ENCODE measurements around the gene A1BG.
A peak's percentile ranks its signal among the peaks of the same experiment; 100 is the strongest.

- TF ChIP-seq POLR2A (IDR thresholded peaks at IDR 0.05) (no peak), POLR2AphosphoS5 (IDR thresholded peaks at IDR 0.05) (peak; percentile 33 to 80 (median 71))
- TF ChIP-seq, protein P1, sequence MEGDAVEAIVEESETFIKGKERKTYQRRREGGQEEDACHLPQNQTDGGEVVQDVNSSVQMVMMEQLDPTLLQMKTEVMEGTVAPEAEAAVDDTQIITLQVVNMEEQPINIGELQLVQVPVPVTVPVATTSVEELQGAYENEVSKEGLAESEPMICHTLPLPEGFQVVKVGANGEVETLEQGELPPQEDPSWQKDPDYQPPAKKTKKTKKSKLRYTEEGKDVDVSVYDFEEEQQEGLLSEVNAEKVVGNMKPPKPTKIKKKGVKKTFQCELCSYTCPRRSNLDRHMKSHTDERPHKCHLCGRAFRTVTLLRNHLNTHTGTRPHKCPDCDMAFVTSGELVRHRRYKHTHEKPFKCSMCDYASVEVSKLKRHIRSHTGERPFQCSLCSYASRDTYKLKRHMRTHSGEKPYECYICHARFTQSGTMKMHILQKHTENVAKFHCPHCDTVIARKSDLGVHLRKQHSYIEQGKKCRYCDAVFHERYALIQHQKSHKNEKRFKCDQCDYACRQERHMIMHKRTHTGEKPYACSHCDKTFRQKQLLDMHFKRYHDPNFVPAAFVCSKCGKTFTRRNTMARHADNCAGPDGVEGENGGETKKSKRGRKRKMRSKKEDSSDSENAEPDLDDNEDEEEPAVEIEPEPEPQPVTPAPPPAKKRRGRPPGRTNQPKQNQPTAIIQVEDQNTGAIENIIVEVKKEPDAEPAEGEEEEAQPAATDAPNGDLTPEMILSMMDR (IDR thresholded peaks at IDR 0.05 in 8 of 11, conservative IDR thresholded peaks at IDR 0.05 in 3 of 11), result no peak
Measured at GRCh38 chr19:58355908-58356765, 2.8 kb upstream of the A1BG start.

Measured in spleen (tissue), 7 donors.